CD4-positive, alpha-beta T cell treated with Interleukin-10 for 1 hour (primary cell): ENCODE results near the gene PPCS.

ENCODE experiments used
- DNase-seq: peaks from one replicate; pipeline ENCODE4 v3.0.0-alpha.2; 2020

The PPCS gene

GRCh38 chr1:42456010-42456753 is at the start of gene PPCS, which contains the start of gene ZMYND12:
Gene PPCS, plus strand, starts transcription at chr1:42456543. Its CDS starts 23 bp downstream, at chr1:42456566.
Gene ZMYND12, minus strand, starts transcription at chr1:42456022. Its CDS starts 25 bp downstream, at chr1:42455997.
- DNase-seq = peak; percentile 91

- no peak for DNase-seq
These were observed 41.5 kb upstream of the PPCS start for GRCh38 chr1:42414551-42415496.

- no peak for DNase-seq
These were observed 39.2 kb upstream of the PPCS start for GRCh38 chr1:42417166-42417565.

DNA sequence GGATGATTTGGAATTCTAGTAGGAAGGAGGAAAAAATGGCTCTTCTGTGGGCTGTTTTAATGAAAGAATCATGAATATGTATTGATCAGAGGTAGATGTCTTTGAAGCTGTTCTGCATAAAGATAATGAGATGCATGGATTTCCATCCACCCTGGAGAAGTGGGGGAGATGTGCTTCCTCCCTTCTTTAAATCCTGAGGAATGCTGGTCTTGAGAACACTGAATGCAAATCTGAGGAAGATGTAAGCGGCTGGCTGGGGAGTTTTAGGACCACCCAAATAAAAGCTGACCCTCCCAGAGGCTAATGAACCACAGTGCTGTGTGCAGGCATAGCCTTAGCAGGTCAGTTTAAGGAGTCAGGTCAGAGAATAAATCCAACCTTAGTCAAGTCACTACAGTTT is 37.8 kb upstream of the PPCS start:
- DNase-seq = no peak

DNA sequence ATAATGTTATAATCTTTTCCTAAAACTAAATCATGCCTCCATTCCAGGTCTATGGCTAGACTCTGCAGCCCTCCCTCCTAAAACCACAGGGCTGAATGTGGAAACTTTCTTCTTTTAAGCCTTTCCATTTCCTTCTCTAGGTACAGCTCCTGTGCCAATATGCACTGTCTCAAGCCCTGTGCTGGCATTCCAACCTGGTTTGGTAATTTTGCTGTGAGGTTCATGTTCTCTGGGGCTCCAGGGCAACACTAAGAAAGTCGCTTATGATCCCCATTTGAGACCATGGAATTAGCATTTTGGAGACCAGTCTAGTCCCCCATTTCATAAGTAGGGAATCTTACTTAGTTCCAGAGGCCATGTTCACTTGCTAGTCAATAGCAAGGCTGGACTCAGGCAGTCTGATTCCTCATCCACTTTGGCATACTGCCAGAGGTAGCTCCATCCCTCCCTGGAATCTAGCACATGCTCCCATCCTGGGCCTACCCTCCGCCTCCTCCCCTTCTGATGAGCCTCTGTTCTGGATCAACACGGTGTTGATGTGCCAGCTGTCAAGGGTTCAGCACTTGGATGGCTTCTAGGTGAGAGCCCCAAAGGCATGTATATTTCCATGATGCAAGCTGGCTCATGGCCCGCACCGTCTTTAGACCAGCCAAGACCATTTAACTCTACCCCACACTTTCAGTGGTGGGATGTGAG is 37.1 kb upstream of the PPCS start:
- no peak for DNase-seq

- no peak for DNase-seq
These were observed 36.2 kb upstream of the PPCS start for GRCh38 chr1:42420121-42420520.

GRCh38 chr1:42420911-42421585 is 35.3 kb upstream of the PPCS start:
- DNase-seq = no peak

DNA sequence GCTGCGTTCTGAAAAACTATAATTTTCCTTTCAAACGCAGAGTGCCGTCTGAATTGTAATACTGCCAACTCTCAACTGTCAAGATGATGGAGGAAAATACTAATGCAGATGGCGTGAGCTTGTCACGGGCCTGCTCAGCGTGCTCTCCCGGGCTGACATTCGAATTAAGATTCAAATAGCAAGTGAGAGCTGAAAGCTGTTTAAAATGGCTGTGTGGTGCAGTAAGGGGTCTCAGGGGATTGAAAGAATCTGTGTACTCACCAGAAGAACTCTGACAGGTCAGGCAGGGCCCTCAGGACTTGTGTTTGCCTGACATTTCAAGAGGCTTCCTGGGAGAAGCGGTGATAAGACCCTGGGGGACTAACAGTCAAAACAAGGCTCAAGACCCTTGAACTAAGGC is 33.6 kb upstream of the PPCS start:
- DNase-seq = no peak

DNA sequence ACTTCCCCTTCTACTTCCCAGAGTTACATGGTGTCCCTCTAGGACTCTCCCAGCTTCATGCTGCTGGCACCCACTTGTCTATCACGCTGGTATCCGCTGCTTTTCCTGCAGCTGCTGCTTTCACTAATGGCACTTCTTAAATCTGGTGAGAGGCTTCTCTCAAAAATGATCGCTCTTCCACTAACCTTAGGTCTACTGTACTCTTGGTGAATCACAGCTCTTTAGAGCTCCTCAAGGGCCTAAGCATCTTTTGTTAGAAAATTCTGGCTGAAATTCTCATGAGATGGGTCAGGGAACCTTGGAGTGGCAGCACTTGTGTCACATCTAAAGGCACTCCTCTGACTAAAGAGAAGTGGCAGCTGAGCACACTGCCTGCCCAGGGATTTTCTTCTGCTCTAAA is 32.7 kb upstream of the PPCS start:
- DNase-seq = no peak

DNA sequence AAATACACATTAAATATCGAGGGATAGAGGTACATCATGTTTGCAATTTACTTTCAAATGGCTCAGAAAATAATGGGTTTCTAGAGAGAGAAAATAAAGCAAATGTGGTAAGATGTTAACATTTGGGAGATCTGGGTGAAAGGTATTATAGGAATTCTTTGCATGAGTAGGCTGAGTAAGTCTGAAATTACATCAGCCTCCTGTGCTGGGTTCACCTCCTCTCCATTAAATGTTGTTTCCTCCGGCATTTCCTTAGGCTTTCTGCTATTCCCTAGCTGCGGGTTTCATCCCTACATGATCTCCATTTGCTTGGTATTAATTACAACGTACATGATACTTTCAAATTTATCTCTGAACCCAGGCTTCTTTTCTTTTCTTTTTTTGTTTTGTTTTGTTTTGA is 32.1 kb upstream of the PPCS start:
- no peak for DNase-seq

DNA sequence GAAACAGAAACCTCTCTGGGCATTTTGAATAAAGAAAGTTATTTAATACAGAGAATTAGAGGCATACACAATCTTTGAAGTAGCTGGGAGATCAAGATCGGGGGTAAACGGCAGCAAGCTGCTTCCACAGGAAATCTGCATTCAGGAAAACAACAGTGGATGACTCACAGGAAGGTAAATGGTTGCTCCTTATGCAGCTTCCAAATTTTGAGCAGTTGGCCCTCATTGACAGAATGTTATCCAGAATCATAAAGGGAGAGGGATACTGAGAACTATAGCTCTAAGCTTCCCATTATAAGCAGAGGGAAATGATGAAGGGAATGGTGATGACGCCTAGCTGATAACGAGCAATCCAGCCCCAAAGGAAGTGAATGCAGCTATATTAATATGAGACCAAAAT is 29.1 kb upstream of the PPCS start:
- no peak for DNase-seq

- DNase-seq = no peak
These were observed 26.7 kb upstream of the PPCS start for GRCh38 chr1:42429603-42430002.

GRCh38 chr1:42430286-42431135 is 25.8 kb upstream of the PPCS start:
- DNase-seq = no peak

DNA sequence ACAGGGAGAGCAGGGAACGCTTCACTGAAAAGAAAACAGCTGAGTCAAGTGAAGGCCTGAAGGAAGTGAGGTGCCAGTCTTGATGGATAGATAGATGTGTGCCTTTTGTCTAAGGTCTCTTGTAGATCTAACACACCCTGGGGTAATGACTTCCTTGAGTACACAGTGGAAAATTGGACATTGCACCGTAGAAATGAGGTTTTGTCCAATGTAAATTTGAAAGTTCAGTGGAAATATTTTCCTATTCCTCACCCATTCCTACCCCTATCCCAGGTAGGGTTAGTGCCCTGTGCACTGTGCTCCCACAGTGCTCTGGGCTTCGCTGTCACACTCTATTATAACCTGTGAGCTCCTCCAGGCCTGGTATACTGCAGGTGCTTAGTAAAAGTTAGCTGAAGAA is 24.8 kb upstream of the PPCS start:
- no peak for DNase-seq

DNA sequence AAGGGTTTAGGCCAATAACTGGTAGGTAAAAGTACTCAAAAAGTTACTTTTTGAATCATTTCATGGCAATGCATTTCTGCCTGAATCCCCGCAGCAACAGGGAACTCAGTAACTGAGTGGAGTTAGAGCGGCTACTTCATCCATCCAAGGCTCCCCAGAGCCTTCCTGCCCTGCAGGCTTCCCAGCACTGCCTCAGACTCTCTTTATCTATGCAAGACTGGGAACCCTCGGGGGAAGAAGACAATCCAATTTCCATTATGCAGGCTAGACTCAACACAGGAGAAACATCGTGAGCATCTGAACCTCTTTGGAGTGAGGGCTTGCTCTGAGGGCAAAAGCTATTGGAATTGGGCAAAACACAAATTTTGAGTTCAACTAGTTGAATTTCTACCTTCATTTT is 23.6 kb upstream of the PPCS start:
- no peak for DNase-seq

- no peak for DNase-seq
These were observed 23.0 kb upstream of the PPCS start for GRCh38 chr1:42433369-42433768.

DNA sequence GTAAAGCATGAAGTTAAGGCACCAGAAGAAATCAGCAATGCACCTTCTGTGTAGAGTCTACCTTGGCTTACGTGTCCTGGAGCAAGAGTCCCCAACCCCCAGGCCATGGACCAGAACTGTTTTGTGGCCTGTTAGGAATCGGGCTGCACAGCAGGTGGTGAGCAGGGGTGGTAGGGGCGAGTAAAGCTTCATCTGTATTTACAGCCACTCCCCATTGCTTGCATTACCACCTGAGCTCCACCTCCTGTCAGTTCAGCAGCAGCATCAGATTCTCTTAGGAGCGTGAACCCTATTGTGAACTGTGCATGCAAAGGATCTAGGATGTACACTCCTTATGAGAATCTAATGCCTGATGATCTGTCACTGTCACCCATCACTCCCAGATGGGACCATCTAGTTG is 22.0 kb upstream of the PPCS start:
- DNase-seq = no peak

DNA sequence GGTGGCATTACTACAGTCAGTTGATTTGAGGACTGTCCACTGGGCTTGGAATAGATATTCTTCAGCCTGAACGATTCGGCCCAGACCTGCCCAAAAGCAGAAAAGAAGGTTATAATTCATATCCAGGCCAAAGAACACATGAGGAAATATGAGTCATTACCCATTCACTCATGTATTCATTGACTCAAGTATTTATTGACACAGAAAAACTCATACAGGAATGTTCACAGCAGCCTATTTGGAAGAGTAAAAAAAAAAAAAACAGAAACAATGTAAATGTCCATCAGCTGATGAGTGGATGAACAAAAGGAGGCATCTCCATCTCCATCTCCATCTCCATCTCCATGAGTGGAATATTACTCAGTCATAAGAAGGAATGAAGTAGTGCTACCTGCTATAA is 16.4 kb upstream of the PPCS start:
- DNase-seq = no peak

- DNase-seq = no peak
These were observed 13.7 kb upstream of the PPCS start for GRCh38 chr1:42442662-42443061.

- no peak for DNase-seq
These were observed 7.1 kb upstream of the PPCS start for GRCh38 chr1:42449256-42449655.

GRCh38 chr1:42450061-42450460 is 6.3 kb upstream of the PPCS start:
- no peak for DNase-seq

DNA sequence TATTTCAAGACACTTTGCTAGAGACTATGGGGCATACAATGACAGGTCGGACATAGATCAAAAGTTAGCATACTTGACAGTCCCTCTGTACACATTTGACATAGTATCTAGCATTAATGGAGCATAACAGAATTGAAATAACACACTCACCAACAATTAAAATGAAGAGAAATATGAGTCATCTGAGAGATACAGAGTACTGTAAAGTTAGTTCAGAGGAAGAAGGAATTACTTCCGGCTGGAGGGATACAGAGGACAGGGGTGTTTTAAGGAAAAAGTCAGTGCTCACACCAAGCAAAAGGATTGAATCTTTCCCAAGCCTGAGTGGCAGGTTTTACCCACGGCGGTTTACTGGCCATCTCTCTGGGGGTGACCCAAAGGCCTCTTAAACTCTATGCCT is 3.0 kb upstream of the PPCS start:
- no peak for DNase-seq
